Fibroblast of the aortic adventitia (primary cell): ENCODE data around the gene KCNV2. TPM values are rescaled to one million over a fixed set of nuclear protein-coding genes. Genes with fewer than 3 reads are reported as not detected.

ENCODE experiments used
- DNase-seq: peaks from one replicate; pipeline ENCODE4 v3.0.0-alpha.2; 2010; ENCODE audit warnings: low read depth
- H3K4me3 ChIP-seq: 2 replicates; pipeline ENCODE4 v1.5.1; 2011; ENCODE audit warnings: low read depth, mild to moderate bottlenecking, control low read depth, low read length, moderate library complexity
- total RNA-seq: library from RNA; depleted of rRNA; stranded (reverse); fragments of >200 nt; gene quantifications from 2 replicates; pipeline ENCODE4 v1.2.3, GENCODE V29; 2012; ENCODE audit warnings: low replicate concordance
- TF ChIP-seq, protein P1 (sequence below): IDR thresholded peaks from 2 replicates; pipeline ENCODE4 v1.5.1; 2011; ENCODE audit warnings: mild to moderate bottlenecking, low read length, control low read depth, inconsistent platforms; ENCODE audit not compliant: insufficient read depth

KCNV2 gene
- total RNA-seq, 1 donor = not detected

DNA sequence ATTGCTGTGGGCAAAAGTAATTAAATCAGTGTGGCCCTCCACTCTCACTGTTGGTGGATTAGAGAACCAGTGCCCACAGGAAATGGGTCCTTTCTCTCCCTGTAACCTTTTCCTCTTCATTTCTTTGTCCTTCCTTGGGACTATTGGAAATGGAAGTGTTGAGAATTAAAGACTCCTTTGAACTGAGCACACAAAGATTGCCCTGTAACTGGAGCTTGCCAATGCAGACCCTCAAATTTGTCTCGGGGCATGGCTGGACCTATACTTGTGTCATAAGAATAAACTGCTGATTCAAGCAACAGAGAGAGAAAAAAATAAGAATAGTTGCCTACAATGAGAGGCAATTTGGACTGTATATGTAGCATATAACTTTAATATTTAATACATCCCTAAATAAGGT lies 13.7 kb downstream of the KCNV2 start:
- no peak for DNase-seq
- no peak overlapping the region for H3K4me3 ChIP-seq
- TF ChIP-seq, protein P1, sequence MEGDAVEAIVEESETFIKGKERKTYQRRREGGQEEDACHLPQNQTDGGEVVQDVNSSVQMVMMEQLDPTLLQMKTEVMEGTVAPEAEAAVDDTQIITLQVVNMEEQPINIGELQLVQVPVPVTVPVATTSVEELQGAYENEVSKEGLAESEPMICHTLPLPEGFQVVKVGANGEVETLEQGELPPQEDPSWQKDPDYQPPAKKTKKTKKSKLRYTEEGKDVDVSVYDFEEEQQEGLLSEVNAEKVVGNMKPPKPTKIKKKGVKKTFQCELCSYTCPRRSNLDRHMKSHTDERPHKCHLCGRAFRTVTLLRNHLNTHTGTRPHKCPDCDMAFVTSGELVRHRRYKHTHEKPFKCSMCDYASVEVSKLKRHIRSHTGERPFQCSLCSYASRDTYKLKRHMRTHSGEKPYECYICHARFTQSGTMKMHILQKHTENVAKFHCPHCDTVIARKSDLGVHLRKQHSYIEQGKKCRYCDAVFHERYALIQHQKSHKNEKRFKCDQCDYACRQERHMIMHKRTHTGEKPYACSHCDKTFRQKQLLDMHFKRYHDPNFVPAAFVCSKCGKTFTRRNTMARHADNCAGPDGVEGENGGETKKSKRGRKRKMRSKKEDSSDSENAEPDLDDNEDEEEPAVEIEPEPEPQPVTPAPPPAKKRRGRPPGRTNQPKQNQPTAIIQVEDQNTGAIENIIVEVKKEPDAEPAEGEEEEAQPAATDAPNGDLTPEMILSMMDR = no peak

DNA sequence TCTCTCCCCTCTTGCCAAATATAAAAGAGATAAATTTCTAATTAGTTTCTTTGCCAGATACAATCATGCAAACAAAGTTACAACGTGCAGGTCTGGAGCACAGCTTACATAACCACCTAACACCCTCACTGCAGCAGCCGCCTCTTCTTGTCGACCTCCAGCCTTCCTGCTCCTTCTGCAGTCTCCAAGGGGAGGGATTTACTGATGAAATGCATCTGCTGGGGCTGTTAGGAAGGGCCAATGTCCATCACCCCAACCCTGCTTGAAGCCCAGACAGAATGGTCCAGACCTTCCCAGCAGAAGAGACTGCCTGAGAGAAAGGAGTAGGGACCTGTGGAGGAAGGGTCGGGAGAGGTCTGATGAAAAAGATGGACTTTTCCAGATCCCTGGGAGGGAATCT lies 15.2 kb downstream of the KCNV2 start:
- TF ChIP-seq, protein P1 = no peak
- DNase-seq = no peak
- no peak overlapping the region for H3K4me3 ChIP-seq

DNA sequence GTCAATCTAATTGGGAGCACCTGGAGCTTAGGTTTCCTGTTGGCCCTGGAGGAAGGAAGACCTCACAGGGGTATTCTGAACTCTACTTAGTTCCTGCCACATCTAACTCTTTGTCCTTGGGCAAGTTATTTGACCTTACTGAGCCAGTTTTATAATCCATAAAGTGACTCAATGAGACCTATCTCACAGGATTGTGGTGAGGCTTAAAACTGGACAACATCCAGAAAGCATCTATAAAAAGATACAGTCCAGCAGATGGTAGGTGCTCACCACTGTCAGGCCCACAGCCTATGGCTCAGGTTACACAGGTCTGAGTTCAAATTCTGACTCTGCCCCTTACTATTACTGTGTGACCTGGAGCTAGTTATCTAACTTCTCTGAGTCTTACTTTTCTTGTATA lies 23.3 kb downstream of the KCNV2 start:
- DNase-seq = peak; percentile 35
- no peak overlapping the region for H3K4me3 ChIP-seq
- TF ChIP-seq, protein P1 = no peak

DNA sequence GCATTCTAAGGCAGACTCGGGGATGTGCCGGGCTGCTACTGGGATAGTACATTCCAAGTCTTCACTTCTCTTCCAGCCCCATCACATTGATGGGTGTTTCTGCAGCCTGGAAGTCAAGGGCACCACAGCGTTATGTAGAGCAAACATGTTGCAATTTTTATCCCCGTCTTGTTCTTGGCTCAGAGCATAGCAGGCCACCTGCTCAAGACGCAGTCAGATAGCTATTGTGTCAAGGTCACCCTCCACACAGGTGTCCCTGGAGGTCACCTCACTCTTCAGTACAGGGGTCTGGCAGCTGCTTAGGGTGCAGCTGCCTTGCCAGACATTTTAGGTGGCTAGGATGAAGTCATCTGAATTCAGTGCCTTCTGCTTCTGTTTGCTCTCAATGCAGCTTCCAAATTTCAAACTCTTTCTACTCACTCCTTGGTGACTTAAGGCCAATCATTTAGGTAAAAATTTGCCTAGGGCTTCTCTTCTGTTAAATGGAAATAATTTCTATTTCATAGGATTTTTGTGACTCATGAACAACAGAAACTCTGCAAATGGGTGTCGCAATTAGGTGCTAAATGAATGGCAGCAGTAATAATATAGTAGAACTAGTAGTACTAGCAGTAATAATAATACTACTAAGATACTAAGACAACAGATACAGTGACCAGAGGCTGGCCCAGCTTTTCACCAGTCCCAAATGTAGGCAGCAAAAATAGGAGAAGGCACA lies 24.3 kb downstream of the KCNV2 start:
- TF ChIP-seq, protein P1 = no peak
- H3K4me3 ChIP-seq = no peak overlapping the region
- no peak for DNase-seq

DNA sequence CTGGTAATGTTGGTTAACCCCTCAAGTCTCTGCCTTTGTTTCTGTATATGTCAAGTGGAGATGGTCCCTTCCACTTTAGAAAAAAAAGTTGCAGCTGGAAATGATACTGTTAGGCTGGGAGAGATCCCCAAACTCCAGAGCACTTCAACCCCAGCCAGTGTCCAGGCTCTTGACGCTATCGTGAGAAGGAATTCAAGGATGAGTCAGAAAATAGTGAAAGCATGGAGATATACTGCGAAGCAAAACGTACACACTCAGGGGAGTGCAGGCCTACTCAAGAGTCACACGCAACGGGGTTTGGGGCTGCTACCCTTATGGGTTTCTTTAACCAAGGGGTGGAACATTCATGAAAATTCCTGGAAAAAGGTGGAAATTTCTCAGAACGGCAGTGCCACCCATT lies 24.9 kb downstream of the KCNV2 start:
- H3K4me3 ChIP-seq = no peak overlapping the region
- DNase-seq = no peak
- TF ChIP-seq, protein P1 = no peak

DNA sequence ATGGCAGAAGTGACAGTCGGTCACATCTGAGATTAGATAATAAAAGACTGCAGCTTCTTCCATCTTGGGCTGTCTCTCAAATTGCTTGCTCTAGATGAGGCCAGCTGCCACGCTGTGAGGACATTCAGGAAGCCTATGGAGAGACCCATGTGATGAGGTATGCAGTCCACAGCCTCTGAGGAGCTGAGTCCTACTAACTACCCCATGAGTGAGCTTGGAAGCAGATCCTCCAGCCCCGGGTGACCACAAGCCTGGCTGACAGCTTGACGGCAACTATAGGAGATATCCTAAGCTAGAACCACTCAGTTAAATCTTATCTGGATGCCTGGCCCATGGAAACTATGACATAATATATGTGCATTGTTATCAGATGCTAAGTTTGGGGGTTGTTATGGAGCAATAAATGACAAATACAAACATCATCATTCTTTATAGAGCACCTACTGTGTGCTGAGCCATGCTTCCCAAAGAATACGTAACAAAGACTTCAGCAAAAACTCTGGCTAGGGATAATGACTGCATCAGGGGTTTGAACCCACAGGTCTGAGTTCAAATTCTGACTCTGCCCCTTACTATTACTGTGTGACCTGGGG lies 26.7 kb downstream of the KCNV2 start:
- no peak overlapping the region for H3K4me3 ChIP-seq
- TF ChIP-seq, protein P1 = no peak
- DNase-seq = no peak
